Thoracic aorta (tissue), 2 donors: ENCODE measurements around the gene HOXD1. TPM values are rescaled to one million over a fixed set of nuclear protein-coding genes. Genes with fewer than 3 reads are reported as not detected.

Experiments
- ATAC-seq: fragments of 150-250 bp; one replicate; pipeline ENCODE4 v1.8.0; 2017; ENCODE audit warnings: low read depth; ENCODE audit not compliant: insufficient number of reproducible peaks, low FRiP score
- DNase-seq: peaks from one replicate; pipeline ENCODE4 v3.0.0-alpha.2; 2020; ENCODE audit warnings: low spot score
- H3K27ac ChIP-seq, 2 donors: fragments of 200-600 bp; sonication (generic); 1 replicate in 1 of 2; 2 replicates in 1 of 2; pipeline ENCODE4 v1.5.1; 2016; ENCODE audit warnings: mild to moderate bottlenecking in 2 of 2, moderate library complexity in 2 of 2
- H3K27me3 ChIP-seq: fragments of 200-600 bp; sonication (generic); replicated peaks from 2 replicates; pipeline ENCODE4 v1.6.0; 2016; ENCODE audit warnings: mild to moderate bottlenecking; ENCODE audit not compliant: insufficient read depth
- H3K36me3 ChIP-seq: fragments of 200-600 bp; sonication (generic); one replicate; pipeline ENCODE4 v1.5.1; 2016
- H3K4me1 ChIP-seq, 2 donors: fragments of 200-600 bp; sonication (generic); 1 replicate in 1 of 2; 2 replicates in 1 of 2; pipeline versions ENCODE4 v1.5.1 to v1.6.0; 2016; ENCODE audit warnings: low read depth in 2 of 2, mild to moderate bottlenecking in 1 of 2; ENCODE audit not compliant: control insufficient read depth in 1 of 2
- H3K4me3 ChIP-seq: fragments of 200-600 bp; sonication (generic); 2 replicates; pipeline ENCODE4 v1.5.1; 2016; ENCODE audit warnings: mild to moderate bottlenecking
- H3K9me3 ChIP-seq: fragments of 200-600 bp; sonication (generic); 2 replicates; pipeline ENCODE4 v1.5.1; 2016
- total RNA-seq, 2 donors: library from RNA; depleted of rRNA; stranded (reverse); fragments of >200 nt; gene quantifications; one replicate each; pipeline versions ENCODE4 v1.1.0 to v1.2.3, GENCODE V29; 2016
- TF ChIP-seq, protein P1 (sequence below): fragments of 200-600 bp; sonication (generic); IDR thresholded peaks from one replicate; pipeline ENCODE4 v1.5.1; 2019; ENCODE audit warnings: antibody characterized with exemption

Gene HOXD1
- total RNA-seq, 2 donors from 2014 or later, result 0.71 TPM; not detected in 1

DNA sequence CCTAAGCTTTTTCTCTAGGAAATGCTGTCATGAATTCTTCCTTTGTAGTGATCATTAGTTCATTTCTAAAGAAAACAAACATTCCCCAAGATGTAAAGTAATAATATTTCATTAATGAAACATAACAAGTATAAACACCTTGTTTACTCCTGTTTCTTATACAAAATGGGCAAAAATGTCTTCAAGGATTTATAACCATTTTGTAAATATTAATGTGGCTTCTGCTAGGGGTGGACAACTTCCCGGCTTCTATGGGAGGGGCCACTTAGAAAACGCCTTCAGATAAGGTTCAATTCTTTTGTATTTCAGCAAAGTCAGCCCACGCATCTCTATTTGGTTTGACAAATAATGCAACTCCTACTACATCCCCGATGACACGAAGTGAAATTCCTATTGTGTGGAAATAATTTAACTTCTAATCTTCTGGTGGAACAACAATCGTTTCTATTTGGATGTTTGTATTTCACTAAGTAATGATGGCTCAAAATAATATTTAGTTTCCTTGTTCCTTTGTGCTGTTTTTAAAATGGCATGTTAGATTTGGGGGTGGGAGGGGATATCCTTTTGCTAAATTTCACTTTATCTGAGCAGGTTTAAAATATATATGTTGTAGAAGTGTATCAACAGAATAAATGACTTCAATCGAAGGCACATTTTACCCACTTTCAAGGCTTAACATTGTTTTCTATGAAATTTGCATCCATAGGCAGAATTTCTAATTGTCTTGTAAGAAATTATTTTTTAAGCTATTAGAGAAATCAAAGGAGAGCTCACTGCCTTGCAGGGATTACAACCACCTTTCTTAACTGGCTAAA is 14.7 kb upstream of the HOXD1 start:
- TF ChIP-seq, protein P1, sequence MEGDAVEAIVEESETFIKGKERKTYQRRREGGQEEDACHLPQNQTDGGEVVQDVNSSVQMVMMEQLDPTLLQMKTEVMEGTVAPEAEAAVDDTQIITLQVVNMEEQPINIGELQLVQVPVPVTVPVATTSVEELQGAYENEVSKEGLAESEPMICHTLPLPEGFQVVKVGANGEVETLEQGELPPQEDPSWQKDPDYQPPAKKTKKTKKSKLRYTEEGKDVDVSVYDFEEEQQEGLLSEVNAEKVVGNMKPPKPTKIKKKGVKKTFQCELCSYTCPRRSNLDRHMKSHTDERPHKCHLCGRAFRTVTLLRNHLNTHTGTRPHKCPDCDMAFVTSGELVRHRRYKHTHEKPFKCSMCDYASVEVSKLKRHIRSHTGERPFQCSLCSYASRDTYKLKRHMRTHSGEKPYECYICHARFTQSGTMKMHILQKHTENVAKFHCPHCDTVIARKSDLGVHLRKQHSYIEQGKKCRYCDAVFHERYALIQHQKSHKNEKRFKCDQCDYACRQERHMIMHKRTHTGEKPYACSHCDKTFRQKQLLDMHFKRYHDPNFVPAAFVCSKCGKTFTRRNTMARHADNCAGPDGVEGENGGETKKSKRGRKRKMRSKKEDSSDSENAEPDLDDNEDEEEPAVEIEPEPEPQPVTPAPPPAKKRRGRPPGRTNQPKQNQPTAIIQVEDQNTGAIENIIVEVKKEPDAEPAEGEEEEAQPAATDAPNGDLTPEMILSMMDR, result no peak
- ATAC-seq, result no peak
- Histone ChIP-seq H3K9me3 (no peaks in the 10 kb centered on the region), H3K27me3 (peaks cover 22% of the 10 kb centered on the region), H3K4me3 (no peak overlapping the region), H3K36me3 (no peaks in the 10 kb centered on the region), H3K27ac (no peak overlapping the region), H3K4me1 (peaks cover 0 to 11% of the 10 kb centered on the region in 2 donors)
- DNase-seq, result no peak

GRCh38 chr2:176174382-176174823 is 14.1 kb upstream of the HOXD1 start:
- DNase-seq, result no peak
- H3K9me3 ChIP-seq, result no peaks in the 10 kb centered on the region
- no peak overlapping the region for H3K4me3 ChIP-seq
- no peaks in the 10 kb centered on the region for H3K36me3 ChIP-seq
- H3K27me3 ChIP-seq, result peaks cover 22% of the 10 kb centered on the region
- TF ChIP-seq, protein P1, result no peak
- H3K27ac ChIP-seq, result no peak overlapping the region
- peaks cover 0 to 11% of the 10 kb centered on the region in 2 donors for H3K4me1 ChIP-seq
- no peak for ATAC-seq

DNA sequence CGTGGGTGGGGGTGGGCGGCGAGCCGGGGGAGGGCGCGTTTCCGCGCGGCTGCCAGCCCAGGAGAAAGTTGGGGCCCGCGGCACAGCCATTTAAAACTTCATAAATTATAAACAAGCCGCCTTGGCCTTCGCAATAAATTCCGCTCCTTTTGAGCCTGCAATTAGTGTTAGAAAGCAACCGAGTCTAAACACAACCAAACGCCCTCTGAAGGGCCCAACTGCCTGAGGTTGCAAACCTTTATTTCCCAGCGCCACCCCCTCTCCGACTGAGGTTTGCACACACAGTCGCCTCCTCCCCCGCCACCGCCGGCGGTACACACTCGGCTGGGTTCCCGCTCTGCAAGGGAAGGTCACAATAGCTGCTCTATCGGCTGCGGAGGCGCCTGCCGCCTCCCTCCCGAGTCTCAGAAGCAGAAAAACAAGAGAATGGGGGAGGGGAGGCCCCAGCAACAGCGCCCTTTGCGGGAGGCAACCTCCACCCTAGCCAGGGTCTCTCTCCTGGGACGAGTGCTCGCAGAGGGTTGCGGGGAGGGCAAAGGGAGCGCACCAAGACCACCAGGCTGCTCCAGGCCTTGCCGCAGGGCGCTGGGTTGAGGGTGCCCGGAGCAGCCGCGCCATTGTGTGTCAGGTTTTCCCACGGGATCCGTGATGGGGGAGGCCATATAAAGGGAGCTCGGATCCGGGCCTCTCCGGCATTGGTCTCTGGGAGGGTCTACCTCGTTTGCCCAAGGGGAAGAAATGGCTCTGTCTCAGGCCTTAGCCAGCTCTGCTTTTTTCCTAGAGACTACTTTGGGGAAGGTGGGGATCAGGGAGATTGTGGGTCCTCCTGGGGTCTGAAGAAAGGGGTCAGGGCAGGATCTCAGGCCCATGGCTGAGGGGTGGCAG is 13.4 kb upstream of the HOXD1 start:
- no peak overlapping the region for H3K4me3 ChIP-seq
- no peaks in the 10 kb centered on the region for H3K9me3 ChIP-seq
- no peaks in the 10 kb centered on the region for H3K36me3 ChIP-seq
- peaks cover 22% of the 10 kb centered on the region for H3K27me3 ChIP-seq
- TF ChIP-seq, protein P1, result no peak
- ATAC-seq (no peak), DNase-seq (no peak)
- H3K27ac ChIP-seq, result peak overlapping the region in 1 of 2 donors; percentile 39
- H3K4me1 ChIP-seq, result peaks cover 0 to 11% of the 10 kb centered on the region in 2 donors

- TF ChIP-seq, protein P1, result no peak
- DNase-seq (no peak), ATAC-seq (no peak)
- H3K9me3 ChIP-seq, result no peaks in the 10 kb centered on the region
- peaks cover 22% of the 10 kb centered on the region for H3K27me3 ChIP-seq
- H3K4me1 ChIP-seq, result peaks cover 0 to 11% of the 10 kb centered on the region in 2 donors
- no peaks in the 10 kb centered on the region for H3K36me3 ChIP-seq
- H3K27ac ChIP-seq, result no peak overlapping the region
- H3K4me3 ChIP-seq, result no peak overlapping the region
These were observed 12.5 kb upstream of the HOXD1 start for GRCh38 chr2:176175709-176176607.
